SU-DHL-6 (cell line): ENCODE data around the gene PDE3B.

Experiments
- CTCF ChIP-seq: fragments of 200-600 bp; sonication (generic); IDR thresholded peaks from one replicate; pipeline ENCODE4 v1.5.1; 2017; ENCODE audit warnings: antibody characterized with exemption, mild to moderate bottlenecking, low read length, moderate library complexity; ENCODE audit not compliant: insufficient read depth, poor library complexity, severe bottlenecking
- EZH2phosphoT487 ChIP-seq: fragments of 200-600 bp; sonication (generic), shearing (Covaris generic); conservative IDR thresholded peaks from 2 replicates; pipeline ENCODE4 v1.6.1; 2018; ENCODE audit warnings: mild to moderate bottlenecking, antibody characterized with exemption, low read length, moderate library complexity, mixed read lengths

DNA sequence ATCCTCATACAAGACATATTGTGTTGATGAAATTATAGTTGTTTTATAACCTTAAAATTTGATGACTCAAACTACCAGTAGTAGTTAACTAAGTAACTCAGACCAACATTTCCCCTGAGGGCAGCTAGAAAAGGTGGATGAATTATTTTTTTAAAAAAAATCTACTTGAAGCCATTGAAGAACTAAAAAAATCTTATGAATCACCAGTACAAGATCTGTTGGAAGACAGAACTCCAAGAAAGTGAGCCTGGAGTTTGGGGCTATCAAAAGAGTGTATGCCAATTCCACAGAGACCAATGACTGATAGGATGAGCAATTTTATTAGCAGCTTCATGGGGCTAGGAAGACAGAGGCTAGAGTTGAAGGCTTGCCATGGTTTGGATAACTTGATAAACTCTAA lies 176.0 kb downstream of the PDE3B start:
- TF ChIP-seq CTCF (no peak), EZH2phosphoT487 (no peak)
